ENCODE data around the gene SLC6A2. TPM values are rescaled to one million over a fixed set of nuclear protein-coding genes. Genes with fewer than 3 reads are reported as not detected.
A peak's percentile ranks its signal among the peaks of the same experiment; 100 is the strongest.

Gene SLC6A2
- total RNA-seq, 4 donors from 2014 or later = 0.32 TPM; not detected in 3

DNA sequence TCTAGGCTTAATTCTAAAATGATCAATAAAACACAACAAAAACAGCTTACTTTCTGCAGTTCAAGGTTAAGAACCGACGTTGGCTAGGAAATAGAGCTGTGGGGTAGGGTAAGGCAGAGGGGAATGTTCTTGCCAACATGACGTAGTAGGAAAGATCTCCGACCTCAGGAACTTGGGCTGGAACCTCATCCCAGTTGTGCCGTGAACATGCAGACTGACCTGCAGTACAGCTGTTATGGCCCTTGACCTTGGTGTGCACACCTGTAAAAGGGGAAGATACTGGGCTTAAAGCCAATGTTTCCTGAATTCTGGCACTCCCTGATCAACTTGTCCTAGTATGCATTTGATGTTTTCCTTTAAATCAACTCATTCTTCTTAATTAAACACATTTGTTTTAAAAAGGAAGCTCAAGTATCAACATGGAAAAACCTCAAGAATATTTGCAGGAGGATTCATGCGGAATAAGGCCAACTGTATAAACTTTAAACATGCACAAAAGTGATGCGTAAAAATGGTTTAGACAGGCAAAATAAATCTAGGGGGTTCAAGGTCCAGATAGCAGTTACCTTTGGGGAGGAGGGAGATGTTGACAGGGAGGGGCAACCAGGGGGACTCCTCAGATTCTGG, 14.2 kb upstream of the SLC6A2 start:
- intact Hi-C loops (cut with DNase I; ENCODE audit: low total_unique reads) = no loop called here
- Histone ChIP-seq H3K36me3 (no peaks in the 10 kb centered on the region), H3K4me3 (no peak overlapping the region), H3K4me1 (no peaks in the 10 kb centered on the region), H3K27ac (no peak overlapping the region), H3K9me3 (no peaks in the 10 kb centered on the region), H3K27me3 (no peaks in the 10 kb centered on the region)
- 52 to 74% methylated on average over 2 to 7 of the region's 7 CpGs for WGBS, 2 donors (ENCODE audit: low coverage in 1 of 2)
- no peak for TF ChIP-seq CTCF (IDR thresholded peaks at IDR 0.05)
- no peak for TF ChIP-seq POLR2AphosphoS5 (IDR thresholded peaks at IDR 0.05)
- no peak for TF ChIP-seq EP300 (IDR thresholded peaks at IDR 0.05; ENCODE audit: low read depth)
- TF ChIP-seq POLR2A (IDR thresholded peaks at IDR 0.05) = no peak
- DNase-seq = no peak
- in situ Hi-C loops (cut with MboI; ENCODE audit: low pct_ligation_motif_present in 1 of 4, low pct_unique_long_range_greater_than_20kb in 1 of 4, low sequenced_read_pairs in 3 of 4) = no loop called here

- DNase-seq = no peak
- in situ Hi-C loops (cut with MboI; ENCODE audit: low pct_ligation_motif_present in 1 of 4, low pct_unique_long_range_greater_than_20kb in 1 of 4, low sequenced_read_pairs in 3 of 4) (no loop called here), intact Hi-C loops (cut with DNase I; ENCODE audit: low total_unique reads) (no loop called here)
- 79 to 83% methylated on average over 3 of the region's 3 CpGs for WGBS, 2 donors (ENCODE audit: low coverage in 1 of 2)
- TF ChIP-seq EP300 (IDR thresholded peaks at IDR 0.05; ENCODE audit: low read depth) (no peak), POLR2A (IDR thresholded peaks at IDR 0.05) (no peak)
- H3K27me3 ChIP-seq = no peaks in the 10 kb centered on the region
- H3K4me3 ChIP-seq = no peak overlapping the region
- no peak overlapping the region for H3K27ac ChIP-seq
- H3K4me1 ChIP-seq = no peaks in the 10 kb centered on the region
- H3K36me3 ChIP-seq = no peaks in the 10 kb centered on the region
- no peaks in the 10 kb centered on the region for H3K9me3 ChIP-seq
Observed at GRCh38 chr16:55642611-55643010, 13.2 kb upstream of the SLC6A2 start.

DNA sequence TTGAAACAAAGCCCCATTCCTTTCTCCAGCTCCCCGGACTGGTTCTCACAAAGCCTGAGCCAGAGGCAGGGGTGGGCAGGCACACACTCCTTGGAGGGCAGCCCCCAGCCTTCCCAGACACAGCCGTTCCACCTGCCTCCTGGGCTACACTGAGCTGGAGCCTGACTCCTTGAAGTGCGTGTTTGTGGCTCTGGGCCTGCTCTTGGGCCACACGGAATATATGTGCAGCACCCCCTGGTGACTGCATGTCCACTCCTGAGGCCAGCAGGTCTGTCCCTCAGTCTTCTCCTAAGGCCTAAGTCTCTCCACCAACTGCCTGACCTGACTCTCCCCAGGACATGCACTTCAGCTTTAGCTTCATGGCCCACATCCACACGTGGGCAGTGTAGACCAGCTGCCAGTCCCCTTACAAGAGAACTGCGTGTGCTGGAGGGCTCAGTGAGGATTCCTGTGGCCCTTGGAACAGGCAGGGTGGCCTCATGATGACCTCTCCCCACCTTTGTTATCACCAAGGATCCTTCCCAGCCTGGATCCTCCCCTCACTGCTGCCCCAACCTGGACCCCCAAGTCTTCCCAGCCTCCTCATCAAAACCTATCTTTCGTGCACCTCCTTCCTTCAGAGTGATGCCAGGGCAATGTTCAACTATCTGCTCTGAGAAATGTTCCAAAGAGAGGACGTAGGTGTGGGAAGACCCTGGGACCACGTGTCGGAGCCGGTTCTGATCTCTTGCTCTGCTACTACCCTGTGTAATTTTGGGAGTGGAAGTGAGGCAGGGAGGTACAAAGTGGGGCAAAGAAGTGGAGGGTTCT, 12.4 kb upstream of the SLC6A2 start:
- no peaks in the 10 kb centered on the region for H3K4me1 ChIP-seq
- peak; percentile 10 for DNase-seq
- WGBS, 2 donors (ENCODE audit: low coverage in 1 of 2) = 80 to 82% methylated on average over 4 to 10 of the region's 11 CpGs
- H3K36me3 ChIP-seq = no peaks in the 10 kb centered on the region
- no peaks in the 10 kb centered on the region for H3K9me3 ChIP-seq
- H3K27me3 ChIP-seq = no peaks in the 10 kb centered on the region
- no peak for TF ChIP-seq EP300 (IDR thresholded peaks at IDR 0.05; ENCODE audit: low read depth)
- no peak for TF ChIP-seq CTCF (IDR thresholded peaks at IDR 0.05)
- TF ChIP-seq POLR2A (IDR thresholded peaks at IDR 0.05) = no peak
- TF ChIP-seq POLR2AphosphoS5 (IDR thresholded peaks at IDR 0.05) = no peak
- in situ Hi-C loops (cut with MboI; ENCODE audit: low pct_ligation_motif_present in 1 of 4, low pct_unique_long_range_greater_than_20kb in 1 of 4, low sequenced_read_pairs in 3 of 4) (no loop called here), intact Hi-C loops (cut with DNase I; ENCODE audit: low total_unique reads) (no loop called here)
- no peak overlapping the region for H3K4me3 ChIP-seq
- H3K27ac ChIP-seq = no peak overlapping the region

- no peak for TF ChIP-seq POLR2AphosphoS5 (IDR thresholded peaks at IDR 0.05)
- no peak for TF ChIP-seq CTCF (IDR thresholded peaks at IDR 0.05)
- no peak for TF ChIP-seq POLR2A (IDR thresholded peaks at IDR 0.05)
- TF ChIP-seq EP300 (IDR thresholded peaks at IDR 0.05; ENCODE audit: low read depth) = no peak
- no peak overlapping the region for H3K27ac ChIP-seq
- H3K27me3 ChIP-seq = no peaks in the 10 kb centered on the region
- H3K36me3 ChIP-seq = no peaks in the 10 kb centered on the region
- DNase-seq = no peak
- H3K4me3 ChIP-seq = no peak overlapping the region
- in situ Hi-C loops (cut with MboI; ENCODE audit: low pct_ligation_motif_present in 1 of 4, low pct_unique_long_range_greater_than_20kb in 1 of 4, low sequenced_read_pairs in 3 of 4) = no loop called here
- WGBS, 2 donors (ENCODE audit: low coverage in 1 of 2) = 55 to 59% methylated on average over 3 to 4 of the region's 4 CpGs
- H3K9me3 ChIP-seq = no peaks in the 10 kb centered on the region
- no peaks in the 10 kb centered on the region for H3K4me1 ChIP-seq
- intact Hi-C loops (cut with DNase I; ENCODE audit: low total_unique reads) = no loop called here
Observed at GRCh38 chr16:55645986-55646385, 9.8 kb upstream of the SLC6A2 start.

All from transverse colon (tissue), 4 donors.